ENCODE measurements around the gene LKAAEAR1. TPM values are rescaled to one million over a fixed set of nuclear protein-coding genes. Genes with fewer than 3 reads are reported as not detected.
A peak's percentile ranks its signal among the peaks of the same experiment; 100 is the strongest.

LKAAEAR1 gene
- total and polyA plus RNA-seq, 2 of the 13 experiments (the other 11 are each of a cell fraction or from before 2014, with no cell fraction given), result not detected

DNA sequence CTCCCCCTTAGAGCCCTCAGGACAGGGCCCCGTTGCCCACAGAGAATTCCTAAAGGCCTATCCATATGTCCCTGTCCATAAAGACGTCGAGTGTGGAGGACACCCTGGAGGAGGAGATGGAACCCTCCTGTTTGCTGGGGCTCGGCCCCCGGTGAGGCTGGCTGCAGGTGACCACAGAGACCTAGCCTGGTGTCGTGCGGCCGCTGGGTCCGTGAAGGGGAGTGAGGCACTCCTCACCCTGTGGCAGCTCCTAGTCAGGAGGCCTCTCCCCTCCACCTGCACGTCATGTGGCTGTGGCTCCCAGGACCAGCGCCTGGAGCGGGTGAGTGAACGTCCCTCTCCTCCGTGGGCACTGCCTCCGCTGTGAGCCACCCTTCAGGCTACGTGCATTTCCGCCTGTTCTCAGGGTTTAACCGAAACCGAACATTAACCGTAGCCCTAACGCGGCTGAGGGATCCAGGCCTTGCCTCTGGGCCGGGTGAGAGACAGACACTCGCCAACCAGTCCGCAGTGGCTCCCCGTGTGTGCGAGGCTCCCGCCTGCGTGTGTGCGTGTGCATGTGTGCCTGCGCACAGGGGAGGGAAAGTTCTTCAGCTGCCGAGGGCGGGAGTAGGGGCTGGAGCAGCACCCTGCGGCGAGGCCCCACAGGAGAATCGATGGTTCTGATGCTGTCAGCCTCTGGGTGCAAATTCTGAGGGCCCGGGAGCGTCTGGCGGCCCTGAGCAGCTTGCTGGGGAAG, 27.1 kb downstream of the LKAAEAR1 start (continued):
- TF ChIP-seq, protein P1, sequence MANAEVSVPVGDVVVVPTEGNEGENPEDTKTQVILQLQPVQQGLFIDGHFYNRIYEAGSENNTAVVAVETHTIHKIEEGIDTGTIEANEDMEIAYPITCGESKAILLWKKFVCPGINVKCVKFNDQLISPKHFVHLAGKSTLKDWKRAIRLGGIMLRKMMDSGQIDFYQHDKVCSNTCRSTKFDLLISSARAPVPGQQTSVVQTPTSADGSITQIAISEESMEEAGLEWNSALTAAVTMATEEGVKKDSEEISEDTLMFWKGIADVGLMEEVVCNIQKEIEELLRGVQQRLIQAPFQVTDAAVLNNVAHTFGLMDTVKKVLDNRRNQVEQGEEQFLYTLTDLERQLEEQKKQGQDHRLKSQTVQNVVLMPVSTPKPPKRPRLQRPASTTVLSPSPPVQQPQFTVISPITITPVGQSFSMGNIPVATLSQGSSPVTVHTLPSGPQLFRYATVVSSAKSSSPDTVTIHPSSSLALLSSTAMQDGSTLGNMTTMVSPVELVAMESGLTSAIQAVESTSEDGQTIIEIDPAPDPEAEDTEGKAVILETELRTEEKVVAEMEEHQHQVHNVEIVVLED (CRISPR knock-in tag; IDR thresholded peaks at IDR 0.05; ENCODE audit: borderline replicate concordance), result no peak; the same call in 1 of the 2 replicates
- TF ChIP-seq SRF (IDR thresholded peaks at IDR 0.05; ENCODE audit: low read depth, low read length) (no peak), CEBPB (IDR thresholded peaks at IDR 0.05; ENCODE audit: borderline replicate concordance, low read depth, low read length) (no peak), REXO4 (CRISPR knock-in tag; IDR thresholded peaks at IDR 0.05; ENCODE audit: borderline replicate concordance) (0 out of 2 replicates have a peak, but pooled peaks have one; percentile 46), ZNF460 (CRISPR knock-in tag; IDR thresholded peaks at IDR 0.05; ENCODE audit: borderline replicate concordance) (no peak), ZFP36 (IDR thresholded peaks at IDR 0.05; ENCODE audit: borderline replicate concordance, low read depth, low read length, partially characterized antibody) (peak; percentile 27), SCMH1 (CRISPR knock-in tag; IDR thresholded peaks at IDR 0.05; ENCODE audit: borderline replicate concordance) (no peak), ZSCAN22 (CRISPR knock-in tag; IDR thresholded peaks at IDR 0.05) (no peak; the same call in 1 of the 2 replicates), KDM2A (CRISPR knock-in tag; IDR thresholded peaks at IDR 0.05; ENCODE audit: borderline replicate concordance, low read depth) (peak; percentile 20; the same call in 1 of the 2 replicates), ZIK1 (CRISPR knock-in tag; IDR thresholded peaks at IDR 0.05; ENCODE audit: borderline replicate concordance, low read depth) (no peak; the same call in 1 of the 2 replicates), TOE1 (CRISPR knock-in tag; IDR thresholded peaks at IDR 0.05) (no peak)
- TF ChIP-seq, protein P2, sequence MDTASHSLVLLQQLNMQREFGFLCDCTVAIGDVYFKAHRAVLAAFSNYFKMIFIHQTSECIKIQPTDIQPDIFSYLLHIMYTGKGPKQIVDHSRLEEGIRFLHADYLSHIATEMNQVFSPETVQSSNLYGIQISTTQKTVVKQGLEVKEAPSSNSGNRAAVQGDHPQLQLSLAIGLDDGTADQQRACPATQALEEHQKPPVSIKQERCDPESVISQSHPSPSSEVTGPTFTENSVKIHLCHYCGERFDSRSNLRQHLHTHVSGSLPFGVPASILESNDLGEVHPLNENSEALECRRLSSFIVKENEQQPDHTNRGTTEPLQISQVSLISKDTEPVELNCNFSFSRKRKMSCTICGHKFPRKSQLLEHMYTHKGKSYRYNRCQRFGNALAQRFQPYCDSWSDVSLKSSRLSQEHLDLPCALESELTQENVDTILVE (CRISPR knock-in tag; IDR thresholded peaks at IDR 0.05), result no peak
- TF ChIP-seq, protein P3, sequence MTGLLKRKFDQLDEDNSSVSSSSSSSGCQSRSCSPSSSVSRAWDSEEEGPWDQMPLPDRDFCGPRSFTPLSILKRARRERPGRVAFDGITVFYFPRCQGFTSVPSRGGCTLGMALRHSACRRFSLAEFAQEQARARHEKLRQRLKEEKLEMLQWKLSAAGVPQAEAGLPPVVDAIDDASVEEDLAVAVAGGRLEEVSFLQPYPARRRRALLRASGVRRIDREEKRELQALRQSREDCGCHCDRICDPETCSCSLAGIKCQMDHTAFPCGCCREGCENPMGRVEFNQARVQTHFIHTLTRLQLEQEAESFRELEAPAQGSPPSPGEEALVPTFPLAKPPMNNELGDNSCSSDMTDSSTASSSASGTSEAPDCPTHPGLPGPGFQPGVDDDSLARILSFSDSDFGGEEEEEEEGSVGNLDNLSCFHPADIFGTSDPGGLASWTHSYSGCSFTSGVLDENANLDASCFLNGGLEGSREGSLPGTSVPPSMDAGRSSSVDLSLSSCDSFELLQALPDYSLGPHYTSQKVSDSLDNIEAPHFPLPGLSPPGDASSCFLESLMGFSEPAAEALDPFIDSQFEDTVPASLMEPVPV (CRISPR knock-in tag; IDR thresholded peaks at IDR 0.05), result no peak; the same call in 1 of the 2 replicates
- TF ChIP-seq, protein P4, sequence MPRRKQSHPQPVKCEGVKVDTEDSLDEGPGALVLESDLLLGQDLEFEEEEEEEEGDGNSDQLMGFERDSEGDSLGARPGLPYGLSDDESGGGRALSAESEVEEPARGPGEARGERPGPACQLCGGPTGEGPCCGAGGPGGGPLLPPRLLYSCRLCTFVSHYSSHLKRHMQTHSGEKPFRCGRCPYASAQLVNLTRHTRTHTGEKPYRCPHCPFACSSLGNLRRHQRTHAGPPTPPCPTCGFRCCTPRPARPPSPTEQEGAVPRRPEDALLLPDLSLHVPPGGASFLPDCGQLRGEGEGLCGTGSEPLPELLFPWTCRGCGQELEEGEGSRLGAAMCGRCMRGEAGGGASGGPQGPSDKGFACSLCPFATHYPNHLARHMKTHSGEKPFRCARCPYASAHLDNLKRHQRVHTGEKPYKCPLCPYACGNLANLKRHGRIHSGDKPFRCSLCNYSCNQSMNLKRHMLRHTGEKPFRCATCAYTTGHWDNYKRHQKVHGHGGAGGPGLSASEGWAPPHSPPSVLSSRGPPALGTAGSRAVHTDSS (CRISPR knock-in tag; conservative IDR thresholded peaks at IDR 0.05), result no peak
- TF ChIP-seq, protein P5, sequence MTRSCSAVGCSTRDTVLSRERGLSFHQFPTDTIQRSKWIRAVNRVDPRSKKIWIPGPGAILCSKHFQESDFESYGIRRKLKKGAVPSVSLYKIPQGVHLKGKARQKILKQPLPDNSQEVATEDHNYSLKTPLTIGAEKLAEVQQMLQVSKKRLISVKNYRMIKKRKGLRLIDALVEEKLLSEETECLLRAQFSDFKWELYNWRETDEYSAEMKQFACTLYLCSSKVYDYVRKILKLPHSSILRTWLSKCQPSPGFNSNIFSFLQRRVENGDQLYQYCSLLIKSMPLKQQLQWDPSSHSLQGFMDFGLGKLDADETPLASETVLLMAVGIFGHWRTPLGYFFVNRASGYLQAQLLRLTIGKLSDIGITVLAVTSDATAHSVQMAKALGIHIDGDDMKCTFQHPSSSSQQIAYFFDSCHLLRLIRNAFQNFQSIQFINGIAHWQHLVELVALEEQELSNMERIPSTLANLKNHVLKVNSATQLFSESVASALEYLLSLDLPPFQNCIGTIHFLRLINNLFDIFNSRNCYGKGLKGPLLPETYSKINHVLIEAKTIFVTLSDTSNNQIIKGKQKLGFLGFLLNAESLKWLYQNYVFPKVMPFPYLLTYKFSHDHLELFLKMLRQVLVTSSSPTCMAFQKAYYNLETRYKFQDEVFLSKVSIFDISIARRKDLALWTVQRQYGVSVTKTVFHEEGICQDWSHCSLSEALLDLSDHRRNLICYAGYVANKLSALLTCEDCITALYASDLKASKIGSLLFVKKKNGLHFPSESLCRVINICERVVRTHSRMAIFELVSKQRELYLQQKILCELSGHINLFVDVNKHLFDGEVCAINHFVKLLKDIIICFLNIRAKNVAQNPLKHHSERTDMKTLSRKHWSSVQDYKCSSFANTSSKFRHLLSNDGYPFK (CRISPR knock-in tag; IDR thresholded peaks at IDR 0.05; ENCODE audit: borderline replicate concordance), result no peak; the same call in 1 of the 2 replicates
- TF ChIP-seq, protein P6, sequence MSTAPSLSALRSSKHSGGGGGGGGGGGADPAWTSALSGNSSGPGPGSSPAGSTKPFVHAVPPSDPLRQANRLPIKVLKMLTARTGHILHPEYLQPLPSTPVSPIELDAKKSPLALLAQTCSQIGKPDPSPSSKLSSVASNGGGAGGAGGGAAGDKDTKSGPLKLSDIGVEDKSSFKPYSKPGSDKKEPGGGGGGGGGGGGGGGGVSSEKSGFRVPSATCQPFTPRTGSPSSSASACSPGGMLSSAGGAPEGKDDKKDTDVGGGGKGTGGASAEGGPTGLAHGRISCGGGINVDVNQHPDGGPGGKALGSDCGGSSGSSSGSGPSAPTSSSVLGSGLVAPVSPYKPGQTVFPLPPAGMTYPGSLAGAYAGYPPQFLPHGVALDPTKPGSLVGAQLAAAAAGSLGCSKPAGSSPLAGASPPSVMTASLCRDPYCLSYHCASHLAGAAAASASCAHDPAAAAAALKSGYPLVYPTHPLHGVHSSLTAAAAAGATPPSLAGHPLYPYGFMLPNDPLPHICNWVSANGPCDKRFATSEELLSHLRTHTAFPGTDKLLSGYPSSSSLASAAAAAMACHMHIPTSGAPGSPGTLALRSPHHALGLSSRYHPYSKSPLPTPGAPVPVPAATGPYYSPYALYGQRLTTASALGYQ (CRISPR knock-in tag; IDR thresholded peaks at IDR 0.05), result no peak

Measured in HepG2 (cell line).